ENCODE data around the gene GNB4. TPM values are rescaled to one million over a fixed set of nuclear protein-coding genes. Genes with fewer than 3 reads are reported as not detected.

The GNB4 gene
- total RNA-seq, 1 donor from 2014 or later: 85.7 TPM

- Histone ChIP-seq H3K4me1 (ENCODE audit: insufficient read depth, low read length) (no peaks in the 10 kb centered on the region), H2AFZ (ENCODE audit: low read depth, low read length) (no peak overlapping the region), H3K79me2 (ENCODE audit: insufficient read depth, low read length) (no peaks in the 10 kb centered on the region), H3K27ac (ENCODE audit: low read depth, low read length) (no peak overlapping the region), H3K9me3 (ENCODE audit: insufficient read depth, low read depth, low read length) (no peaks in the 10 kb centered on the region), H4K20me1 (ENCODE audit: insufficient read depth, low read length) (no peaks in the 10 kb centered on the region), H3K27me3 (ENCODE audit: insufficient read depth, low read length) (no peaks in the 10 kb centered on the region), H3K4me2 (ENCODE audit: low read length) (no peak overlapping the region), H3K9ac (ENCODE audit: low read length) (no peak overlapping the region), H3K36me3 (ENCODE audit: insufficient read depth, low read length) (no peaks in the 10 kb centered on the region), H3K4me3 (ENCODE audit: insufficient read depth, low read depth, low read length) (no peak overlapping the region)
- H3K36me3 Mint-ChIP-seq (ENCODE audit: low read depth, unreplicated experiment): no peaks in the 10 kb centered on the region
- no peaks in the 10 kb centered on the region for H3K4me1 Mint-ChIP-seq (ENCODE audit: low read depth, unreplicated experiment)
- H3K27ac Mint-ChIP-seq (ENCODE audit: unreplicated experiment): no peak overlapping the region
- no peak overlapping the region for H3K4me3 Mint-ChIP-seq (ENCODE audit: unreplicated experiment)
- no peak for DNase-seq (ENCODE audit: low read depth)
- no peak for TF ChIP-seq CTCF (IDR thresholded peaks at IDR 0.05; ENCODE audit: insufficient read depth, low read depth, low read length)
- TF ChIP-seq EZH2 (IDR thresholded peaks at IDR 0.05; ENCODE audit: insufficient read depth, low read length): no peak
- H3K27me3 Mint-ChIP-seq (ENCODE audit: low read depth, unreplicated experiment): peaks cover 3% of the 10 kb centered on the region
- H3K9me3 Mint-ChIP-seq (ENCODE audit: unreplicated experiment): no peaks in the 10 kb centered on the region
- FAIRE-seq: no peak
Observed at GRCh38 chr3:179473565-179473964, 22.3 kb upstream of the GNB4 start.

GRCh38 chr3:179464323-179465092 lies 13.2 kb upstream of the GNB4 start:
- Mint-ChIP-seq H3K36me3 (ENCODE audit: low read depth, unreplicated experiment) (no peaks in the 10 kb centered on the region), H3K4me3 (ENCODE audit: unreplicated experiment) (no peak overlapping the region), H3K27me3 (ENCODE audit: low read depth, unreplicated experiment) (peaks cover 1% of the 10 kb centered on the region), H3K9me3 (ENCODE audit: unreplicated experiment) (no peaks in the 10 kb centered on the region), H3K4me1 (ENCODE audit: low read depth, unreplicated experiment) (peaks cover 2% of the 10 kb centered on the region), H3K27ac (ENCODE audit: unreplicated experiment) (peak overlapping the region; percentile 77)
- Histone ChIP-seq H3K9me3 (ENCODE audit: insufficient read depth, low read depth, low read length) (no peaks in the 10 kb centered on the region), H4K20me1 (ENCODE audit: insufficient read depth, low read length) (no peaks in the 10 kb centered on the region), H3K4me2 (ENCODE audit: low read length) (no peak overlapping the region), H3K27ac (ENCODE audit: low read depth, low read length) (no peak overlapping the region), H3K4me3 (ENCODE audit: insufficient read depth, low read depth, low read length) (no peak overlapping the region), H3K27me3 (ENCODE audit: insufficient read depth, low read length) (peaks cover 3% of the 10 kb centered on the region), H3K36me3 (ENCODE audit: insufficient read depth, low read length) (no peaks in the 10 kb centered on the region), H3K4me1 (ENCODE audit: insufficient read depth, low read length) (no peaks in the 10 kb centered on the region), H3K9ac (ENCODE audit: low read length) (no peak overlapping the region), H2AFZ (ENCODE audit: low read depth, low read length) (no peak overlapping the region), H3K79me2 (ENCODE audit: insufficient read depth, low read length) (no peaks in the 10 kb centered on the region)
- DNase-seq (ENCODE audit: low read depth) (no peak), FAIRE-seq (no peak)
- TF ChIP-seq EZH2 (IDR thresholded peaks at IDR 0.05; ENCODE audit: insufficient read depth, low read length) (no peak), CTCF (IDR thresholded peaks at IDR 0.05; ENCODE audit: insufficient read depth, low read depth, low read length) (no peak)

DNA sequence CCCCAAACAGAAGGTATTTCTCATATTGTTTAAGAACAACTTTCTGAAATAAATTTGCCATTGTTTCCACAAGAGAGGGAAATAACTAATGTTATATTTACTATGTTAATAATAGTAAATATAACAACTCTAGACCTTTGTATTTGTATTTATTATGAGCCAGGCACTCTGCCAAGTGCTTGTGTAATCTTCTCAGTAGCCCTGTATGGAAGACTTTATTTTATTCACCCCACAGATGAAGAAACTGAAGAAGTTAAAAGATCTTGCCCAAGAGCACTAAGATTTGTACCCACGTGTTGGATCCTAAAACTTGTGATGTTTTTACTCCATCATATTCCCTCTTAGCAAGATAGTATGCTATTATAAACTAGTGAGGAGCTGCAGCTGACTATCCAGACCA lies 12.0 kb upstream of the GNB4 start:
- no peak overlapping the region for H3K27ac ChIP-seq (ENCODE audit: low read depth, low read length)
- peaks cover 1% of the 10 kb centered on the region for H3K27me3 Mint-ChIP-seq (ENCODE audit: low read depth, unreplicated experiment)
- no peak for TF ChIP-seq CTCF (IDR thresholded peaks at IDR 0.05; ENCODE audit: insufficient read depth, low read depth, low read length)
- H3K9me3 ChIP-seq (ENCODE audit: insufficient read depth, low read depth, low read length): no peaks in the 10 kb centered on the region
- no peak overlapping the region for H3K4me2 ChIP-seq (ENCODE audit: low read length)
- H2AFZ ChIP-seq (ENCODE audit: low read depth, low read length): no peak overlapping the region
- H4K20me1 ChIP-seq (ENCODE audit: insufficient read depth, low read length): no peaks in the 10 kb centered on the region
- H3K4me3 Mint-ChIP-seq (ENCODE audit: unreplicated experiment): no peak overlapping the region
- H3K27me3 ChIP-seq (ENCODE audit: insufficient read depth, low read length): peaks cover 4% of the 10 kb centered on the region
- no peaks in the 10 kb centered on the region for H3K36me3 Mint-ChIP-seq (ENCODE audit: low read depth, unreplicated experiment)
- peaks cover 2% of the 10 kb centered on the region for H3K4me1 Mint-ChIP-seq (ENCODE audit: low read depth, unreplicated experiment)
- no peaks in the 10 kb centered on the region for H3K4me1 ChIP-seq (ENCODE audit: insufficient read depth, low read length)
- no peak overlapping the region for H3K9ac ChIP-seq (ENCODE audit: low read length)
- no peaks in the 10 kb centered on the region for H3K79me2 ChIP-seq (ENCODE audit: insufficient read depth, low read length)
- no peaks in the 10 kb centered on the region for H3K9me3 Mint-ChIP-seq (ENCODE audit: unreplicated experiment)
- no peak overlapping the region for H3K4me3 ChIP-seq (ENCODE audit: insufficient read depth, low read depth, low read length)
- no peaks in the 10 kb centered on the region for H3K36me3 ChIP-seq (ENCODE audit: insufficient read depth, low read length)
- DNase-seq (ENCODE audit: low read depth): no peak
- FAIRE-seq: no peak
- H3K27ac Mint-ChIP-seq (ENCODE audit: unreplicated experiment): no peak overlapping the region

Data from astrocyte (in vitro differentiated cells and primary cell).